Activated T-cell treated with anti-CD3 and anti-CD28 coated beads, Interleukin-2, amount 50 U/mL, for 24 hours (primary cell): ENCODE measurements around the gene RPL31.

Experiments
- DNase-seq: peaks from one replicate; pipeline ENCODE4 v3.0.0-alpha.2; 2020
- H3K27ac Mint-ChIP-seq: 2 replicates; pipeline ENCODE4 v1.8.0; 2020; ENCODE audit warnings: mild to moderate bottlenecking, mixed read lengths
- H3K27me3 Mint-ChIP-seq: 2 replicates; pipeline ENCODE4 v1.8.0; 2020; ENCODE audit warnings: mixed read lengths
- H3K36me3 Mint-ChIP-seq: 2 replicates; pipeline ENCODE4 v1.8.0; 2020; ENCODE audit warnings: low read depth, mixed read lengths
- H3K4me1 Mint-ChIP-seq: 2 replicates; pipeline ENCODE4 v1.8.0; 2020; ENCODE audit warnings: low read depth, mixed read lengths
- H3K4me3 Mint-ChIP-seq: 2 replicates; pipeline ENCODE4 v1.8.0; 2020; ENCODE audit warnings: mild to moderate bottlenecking, moderate library complexity, mixed read lengths
- H3K9me3 Mint-ChIP-seq: 2 replicates; pipeline ENCODE4 v1.8.0; 2020; ENCODE audit warnings: mixed read lengths

RPL31 gene

DNA sequence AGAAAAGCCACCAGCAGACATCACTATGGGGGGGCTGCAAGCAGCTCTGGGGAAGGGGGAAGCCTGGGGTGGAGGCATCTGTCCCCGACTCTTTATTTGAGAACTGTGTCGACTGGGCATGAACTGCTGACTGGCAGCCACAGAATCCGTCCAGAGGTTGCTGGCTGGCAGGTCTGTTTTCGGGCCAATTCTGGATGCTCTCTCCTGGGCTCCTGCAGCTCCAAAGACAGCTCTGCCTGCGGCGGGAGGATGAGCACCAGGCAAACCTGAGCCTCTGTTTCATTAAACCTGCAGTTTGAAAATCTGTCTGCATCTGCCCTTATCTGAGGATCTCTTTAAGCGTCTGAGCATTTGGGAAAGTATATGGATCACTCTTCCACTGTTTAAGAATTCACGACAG, 34.4 kb upstream of the RPL31 start:
- DNase-seq, result no peak
- no peaks in the 10 kb centered on the region for H3K27me3 Mint-ChIP-seq
- no peak overlapping the region for H3K27ac Mint-ChIP-seq
- H3K4me3 Mint-ChIP-seq, result no peak overlapping the region
- peaks cover 6% of the 10 kb centered on the region for H3K36me3 Mint-ChIP-seq
- H3K9me3 Mint-ChIP-seq, result no peaks in the 10 kb centered on the region
- H3K4me1 Mint-ChIP-seq, result peaks cover 9% of the 10 kb centered on the region

GRCh38 chr2:100968146-100969145, 33.6 kb upstream of the RPL31 start:
- no peak for DNase-seq
- no peaks in the 10 kb centered on the region for H3K9me3 Mint-ChIP-seq
- H3K4me1 Mint-ChIP-seq, result peaks cover 9% of the 10 kb centered on the region
- no peak overlapping the region for H3K4me3 Mint-ChIP-seq
- H3K27ac Mint-ChIP-seq, result no peak overlapping the region
- no peaks in the 10 kb centered on the region for H3K27me3 Mint-ChIP-seq
- H3K36me3 Mint-ChIP-seq, result peaks cover 6% of the 10 kb centered on the region

DNA sequence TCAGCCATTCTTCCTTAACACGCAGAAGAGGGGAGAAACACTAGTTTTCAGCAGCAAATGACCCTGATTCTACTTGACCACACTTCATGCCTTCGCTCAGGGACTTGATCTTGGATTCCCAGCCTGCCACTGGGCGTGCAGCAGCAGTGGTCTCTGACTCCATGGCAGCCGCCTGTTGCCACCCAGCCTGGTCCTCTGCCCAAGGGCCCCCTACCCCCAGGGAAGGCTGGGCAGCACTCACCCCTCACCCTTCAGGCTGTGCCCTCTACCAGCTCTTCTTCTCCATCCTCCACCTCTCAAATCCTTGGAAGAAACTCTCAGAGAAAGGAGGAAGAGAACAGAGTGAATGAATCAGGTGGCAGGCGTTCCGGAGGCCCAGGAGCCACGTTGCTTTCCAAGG, 32.1 kb upstream of the RPL31 start:
- Mint-ChIP-seq H3K36me3 (peaks cover 6% of the 10 kb centered on the region), H3K4me3 (no peak overlapping the region), H3K27me3 (no peaks in the 10 kb centered on the region), H3K9me3 (no peaks in the 10 kb centered on the region), H3K4me1 (no peaks in the 10 kb centered on the region), H3K27ac (no peak overlapping the region)
- DNase-seq, result no peak

DNA sequence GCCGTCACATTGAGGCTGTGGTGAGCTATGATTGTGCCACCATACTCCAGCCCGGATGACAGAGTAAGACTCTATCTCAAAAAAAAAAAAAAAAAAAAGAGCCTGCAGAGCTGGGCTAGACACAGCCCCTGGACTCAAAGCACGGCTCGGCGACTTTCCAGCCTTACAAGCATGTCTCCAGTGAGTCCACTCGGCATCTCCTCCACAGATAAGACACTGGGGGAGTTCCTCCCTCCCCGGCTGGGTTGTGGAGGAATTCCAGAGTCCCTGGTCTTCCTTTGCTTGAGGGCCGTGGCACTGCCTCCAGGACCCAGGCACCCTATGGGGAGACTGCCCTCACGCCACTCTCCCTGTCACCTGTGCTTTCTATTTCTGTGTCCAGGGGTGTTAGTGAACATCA, 30.9 kb upstream of the RPL31 start:
- H3K27ac Mint-ChIP-seq, result no peak overlapping the region
- no peaks in the 10 kb centered on the region for H3K27me3 Mint-ChIP-seq
- H3K4me1 Mint-ChIP-seq, result no peaks in the 10 kb centered on the region
- no peak for DNase-seq
- no peak overlapping the region for H3K4me3 Mint-ChIP-seq
- H3K36me3 Mint-ChIP-seq, result peaks cover 6% of the 10 kb centered on the region
- H3K9me3 Mint-ChIP-seq, result no peaks in the 10 kb centered on the region

DNA sequence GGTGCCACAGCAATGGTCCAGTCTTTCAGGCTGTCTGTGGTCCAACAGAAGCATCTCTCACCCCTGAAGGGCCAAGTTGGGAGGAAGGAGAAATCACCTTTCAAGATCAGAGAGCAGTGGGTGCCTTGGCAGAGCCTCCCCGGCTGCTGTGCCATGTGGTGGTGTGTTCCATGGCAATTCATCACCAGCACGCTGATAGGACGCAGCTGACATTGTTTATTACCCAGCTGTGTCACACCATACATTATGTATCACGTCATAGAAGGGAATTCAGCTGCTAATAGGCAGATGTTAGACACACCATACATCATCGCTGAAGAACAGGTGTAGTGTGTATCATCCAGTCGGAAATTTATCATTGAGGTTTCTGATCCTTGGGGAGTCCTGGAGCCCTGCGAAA, 29.6 kb upstream of the RPL31 start:
- H3K27ac Mint-ChIP-seq, result no peak overlapping the region
- H3K36me3 Mint-ChIP-seq, result peaks cover 6% of the 10 kb centered on the region
- H3K4me3 Mint-ChIP-seq, result no peak overlapping the region
- H3K9me3 Mint-ChIP-seq, result no peaks in the 10 kb centered on the region
- no peak for DNase-seq
- H3K4me1 Mint-ChIP-seq, result no peaks in the 10 kb centered on the region
- H3K27me3 Mint-ChIP-seq, result no peaks in the 10 kb centered on the region

GRCh38 chr2:100974712-100975520, 27.2 kb upstream of the RPL31 start:
- Mint-ChIP-seq H3K4me3 (no peak overlapping the region), H3K9me3 (no peaks in the 10 kb centered on the region), H3K27ac (no peak overlapping the region), H3K27me3 (no peaks in the 10 kb centered on the region), H3K36me3 (no peaks in the 10 kb centered on the region), H3K4me1 (no peaks in the 10 kb centered on the region)
- DNase-seq, result no peak

DNA sequence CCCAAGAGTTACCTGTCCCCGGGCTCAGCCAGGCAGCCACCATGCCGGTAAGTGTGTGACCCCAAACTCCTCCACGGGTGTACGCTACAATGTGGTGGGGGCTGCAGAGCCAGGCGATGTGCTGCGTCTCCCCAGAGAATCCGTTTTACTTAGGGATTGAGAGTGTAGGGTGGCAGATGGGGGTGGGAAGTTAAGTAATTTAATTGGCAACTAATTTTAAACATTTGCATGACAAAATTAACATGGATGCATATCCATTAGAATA, 26.6 kb upstream of the RPL31 start:
- Mint-ChIP-seq H3K27me3 (no peaks in the 10 kb centered on the region), H3K27ac (no peak overlapping the region), H3K4me3 (no peak overlapping the region), H3K36me3 (no peaks in the 10 kb centered on the region), H3K9me3 (no peaks in the 10 kb centered on the region), H3K4me1 (no peaks in the 10 kb centered on the region)
- no peak for DNase-seq

DNA sequence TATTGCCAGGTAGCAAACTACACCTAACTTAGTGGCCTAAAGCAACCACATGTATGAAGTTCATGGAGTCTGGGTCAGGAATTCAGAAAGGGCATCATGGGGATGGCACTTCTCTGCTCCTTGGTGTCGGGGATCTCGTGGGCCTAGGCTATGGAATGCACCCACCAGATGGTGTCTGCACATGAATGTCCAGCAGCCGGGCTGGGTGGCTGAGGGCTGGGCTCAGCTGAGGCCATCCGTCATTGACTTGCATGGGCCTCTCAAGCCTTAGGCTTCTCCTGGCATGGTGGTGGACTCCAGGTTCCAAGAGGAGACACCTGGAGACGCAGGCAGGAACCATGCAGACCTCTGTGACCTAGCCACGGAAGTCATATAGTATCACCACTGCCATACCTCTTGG, 26.0 kb upstream of the RPL31 start:
- no peak overlapping the region for H3K27ac Mint-ChIP-seq
- H3K4me3 Mint-ChIP-seq, result no peak overlapping the region
- DNase-seq, result no peak
- no peaks in the 10 kb centered on the region for H3K27me3 Mint-ChIP-seq
- no peaks in the 10 kb centered on the region for H3K36me3 Mint-ChIP-seq
- no peaks in the 10 kb centered on the region for H3K9me3 Mint-ChIP-seq
- no peaks in the 10 kb centered on the region for H3K4me1 Mint-ChIP-seq

DNA sequence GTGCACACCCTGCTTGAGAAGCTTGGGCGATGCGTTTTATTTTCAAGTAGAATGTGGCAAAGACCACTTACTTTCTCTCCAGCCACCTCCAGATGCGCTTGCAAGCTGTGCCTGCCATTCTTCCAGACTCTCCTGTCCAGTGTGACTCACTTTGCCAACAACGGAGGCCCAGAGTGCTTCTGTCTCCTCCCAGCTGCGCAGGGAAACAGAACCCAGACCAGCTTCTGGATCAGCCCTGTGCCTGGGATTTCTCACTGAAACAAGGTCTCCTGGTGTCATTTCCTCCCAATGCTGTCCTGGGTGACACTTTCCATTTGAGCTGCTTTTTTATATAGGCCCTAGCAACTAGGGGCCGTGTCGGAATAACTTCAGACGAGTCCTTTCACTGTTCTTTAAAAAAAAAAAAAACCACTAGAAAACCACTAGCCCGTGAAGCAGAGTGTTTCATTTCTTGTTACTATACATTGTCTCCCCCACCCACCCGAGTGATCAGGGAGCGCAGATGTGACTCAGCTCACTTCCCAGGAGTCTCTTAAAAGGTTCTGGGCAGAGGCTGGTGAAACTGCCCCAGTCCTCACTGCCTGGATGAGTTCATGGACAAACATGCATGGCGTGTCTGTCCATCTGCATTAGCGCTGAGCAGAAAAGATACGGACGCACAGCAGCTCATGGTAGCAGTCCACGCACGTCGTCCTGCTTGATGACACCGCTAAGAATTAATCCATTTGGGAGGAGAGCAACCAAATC, 25.3 kb upstream of the RPL31 start:
- H3K4me3 Mint-ChIP-seq, result no peak overlapping the region
- H3K27ac Mint-ChIP-seq, result no peak overlapping the region

DNA sequence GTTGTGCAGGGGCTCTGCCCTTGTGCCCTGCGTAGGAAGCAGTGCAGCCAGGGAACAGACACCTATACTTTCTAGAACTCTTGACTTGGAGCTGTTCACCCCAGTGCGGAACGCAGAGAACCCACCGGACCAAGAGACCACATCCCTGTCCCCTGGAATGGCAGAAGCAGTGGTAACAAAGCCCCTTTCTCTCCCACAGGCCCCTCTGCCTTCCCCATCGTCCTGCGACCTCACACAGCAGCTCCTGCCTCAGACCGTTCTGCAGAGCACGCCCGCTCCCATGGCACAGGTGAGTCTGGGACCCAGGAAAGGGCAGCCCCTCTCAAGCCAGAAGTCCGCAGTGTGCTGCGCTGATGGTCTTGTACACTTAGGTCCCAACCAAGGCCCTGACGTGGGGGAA, 24.6 kb upstream of the RPL31 start:
- H3K4me3 Mint-ChIP-seq, result no peak overlapping the region
- DNase-seq, result no peak
- peaks cover 5% of the 10 kb centered on the region for H3K36me3 Mint-ChIP-seq
- H3K27me3 Mint-ChIP-seq, result no peaks in the 10 kb centered on the region
- H3K9me3 Mint-ChIP-seq, result no peaks in the 10 kb centered on the region
- no peak overlapping the region for H3K27ac Mint-ChIP-seq
- H3K4me1 Mint-ChIP-seq, result no peaks in the 10 kb centered on the region

More for the DNA sequence above, 25.3 kb upstream of the RPL31 start:
- Mint-ChIP-seq H3K4me1 (no peaks in the 10 kb centered on the region), H3K36me3 (no peaks in the 10 kb centered on the region), H3K27me3 (no peaks in the 10 kb centered on the region), H3K9me3 (no peaks in the 10 kb centered on the region)
- no peak for DNase-seq

- Mint-ChIP-seq H3K27me3 (no peaks in the 10 kb centered on the region), H3K9me3 (no peaks in the 10 kb centered on the region), H3K36me3 (peaks cover 6% of the 10 kb centered on the region), H3K4me1 (no peaks in the 10 kb centered on the region), H3K27ac (peak overlapping the region; percentile 19), H3K4me3 (no peak overlapping the region)
- no peak for DNase-seq
These were observed 23.4 kb upstream of the RPL31 start for GRCh38 chr2:100978582-100979191.

DNA sequence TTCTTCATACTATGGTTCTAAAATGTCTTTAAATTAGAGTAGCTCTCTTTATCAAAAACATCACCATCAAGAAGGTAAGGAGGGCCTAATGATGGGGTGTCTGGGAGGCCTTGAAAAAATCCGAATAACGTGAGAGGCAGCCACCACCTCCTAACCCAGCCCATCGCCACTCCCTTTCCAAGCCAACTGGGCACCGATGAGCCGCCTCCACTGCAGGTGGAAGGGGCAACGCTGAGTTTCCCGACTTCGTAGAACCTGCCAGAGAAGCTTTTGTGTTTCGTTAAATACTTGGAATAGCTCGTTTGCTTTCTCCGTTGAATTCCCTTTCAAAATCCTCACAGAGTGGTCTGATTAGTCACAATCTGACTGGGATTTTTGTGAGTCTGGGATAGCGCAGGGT, 22.0 kb upstream of the RPL31 start:
- H3K27me3 Mint-ChIP-seq, result peaks cover 2% of the 10 kb centered on the region
- H3K36me3 Mint-ChIP-seq, result peaks cover 8% of the 10 kb centered on the region
- no peak for DNase-seq
- H3K9me3 Mint-ChIP-seq, result no peaks in the 10 kb centered on the region
- H3K4me1 Mint-ChIP-seq, result peaks cover 2% of the 10 kb centered on the region
- no peak overlapping the region for H3K4me3 Mint-ChIP-seq
- no peak overlapping the region for H3K27ac Mint-ChIP-seq

DNA sequence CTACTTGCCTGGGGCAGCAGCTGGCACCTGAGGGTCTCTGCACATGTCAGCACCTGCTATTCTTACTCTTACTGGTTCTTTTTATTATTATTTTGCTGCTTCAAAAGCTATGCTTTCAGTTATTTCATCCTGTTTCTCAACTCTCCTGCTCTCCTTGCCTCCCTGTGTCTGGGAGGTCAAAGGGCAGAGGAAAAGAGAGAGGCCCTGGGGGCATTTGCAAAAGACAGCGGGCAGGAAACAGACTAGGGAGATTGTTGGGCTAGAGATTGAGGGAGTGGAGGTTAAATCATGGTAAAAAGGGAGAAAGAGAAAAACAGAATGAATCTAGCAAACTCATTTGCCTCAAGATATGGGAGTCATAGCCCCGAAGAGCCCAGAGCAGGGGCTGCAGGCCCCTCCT, 21.1 kb upstream of the RPL31 start:
- H3K36me3 Mint-ChIP-seq, result peaks cover 8% of the 10 kb centered on the region
- no peak overlapping the region for H3K27ac Mint-ChIP-seq

GRCh38 chr2:100982431-100982861, 19.6 kb upstream of the RPL31 start:
- Mint-ChIP-seq H3K36me3 (peaks cover 8% of the 10 kb centered on the region), H3K4me1 (peaks cover 2% of the 10 kb centered on the region), H3K27me3 (peaks cover 2% of the 10 kb centered on the region), H3K27ac (no peak overlapping the region), H3K4me3 (no peak overlapping the region), H3K9me3 (no peaks in the 10 kb centered on the region)
- no peak for DNase-seq

More for the DNA sequence above, 21.1 kb upstream of the RPL31 start:
- peaks cover 2% of the 10 kb centered on the region for H3K4me1 Mint-ChIP-seq
- H3K9me3 Mint-ChIP-seq, result no peaks in the 10 kb centered on the region
- no peak overlapping the region for H3K4me3 Mint-ChIP-seq
- H3K27me3 Mint-ChIP-seq, result peaks cover 2% of the 10 kb centered on the region
- DNase-seq, result no peak
